H9 (cell line): ENCODE measurements around the gene UCMA. TPM values are rescaled to one million over a fixed set of nuclear protein-coding genes. Genes with fewer than 3 reads are reported as not detected.

Experiments
- DNase-seq: peaks from one replicate; pipeline ENCODE4 v3.0.0-alpha.2; 2017
- H2AFZ ChIP-seq: one replicate; pipeline ENCODE4 v1.6.1; 2013; ENCODE audit warnings: mild to moderate bottlenecking, low read length, control low read depth, moderate library complexity
- H2AK5ac ChIP-seq: 2 replicates; pipeline ENCODE4 v1.6.1; 2013; ENCODE audit warnings: low read length, control low read depth, mixed read lengths; ENCODE audit not compliant: insufficient read length
- H2BK120ac ChIP-seq: one replicate; pipeline ENCODE4 v1.6.1; 2013; ENCODE audit warnings: low read depth, mild to moderate bottlenecking, low read length, control low read depth, inconsistent platforms; ENCODE audit not compliant: poor library complexity, severe bottlenecking
- H2BK12ac ChIP-seq: 2 replicates; pipeline ENCODE4 v1.6.1; 2013; ENCODE audit warnings: low read length, control low read depth, mixed read lengths, low read depth; ENCODE audit not compliant: insufficient read length
- H2BK15ac ChIP-seq: 2 replicates; pipeline ENCODE4 v1.6.1; 2013; ENCODE audit warnings: low read depth, low read length, control low read depth
- H2BK20ac ChIP-seq: one replicate; pipeline ENCODE4 v1.6.1; 2013; ENCODE audit warnings: low read depth, mild to moderate bottlenecking, low read length, control low read depth, inconsistent platforms; ENCODE audit not compliant: poor library complexity, severe bottlenecking
- H2BK5ac ChIP-seq: 2 replicates; pipeline ENCODE4 v1.6.1; 2013; ENCODE audit warnings: low read length, control low read depth, mixed read lengths; ENCODE audit not compliant: insufficient read length
- H3K14ac ChIP-seq: 2 replicates; pipeline ENCODE4 v1.6.1; 2013; ENCODE audit warnings: low read length, control low read depth; ENCODE audit not compliant: insufficient read depth
- H3K18ac ChIP-seq: 2 replicates; pipeline ENCODE4 v1.6.1; 2013; ENCODE audit warnings: low read depth, mild to moderate bottlenecking, mixed read lengths, low read length, control low read depth; ENCODE audit not compliant: insufficient read length
- H3K23ac ChIP-seq: 2 replicates; pipeline ENCODE4 v1.6.1; 2013; ENCODE audit warnings: low read length, control low read depth, mixed read lengths, low read depth; ENCODE audit not compliant: insufficient read length
- H3K23me2 ChIP-seq: 2 replicates; pipeline ENCODE4 v1.6.1; 2013; ENCODE audit warnings: low read depth, mild to moderate bottlenecking, mixed read lengths, low read length, control low read depth; ENCODE audit not compliant: insufficient read length, poor library complexity, severe bottlenecking
- H3K27ac ChIP-seq: 2 replicates; pipeline ENCODE4 v1.5.1; 2013; ENCODE audit warnings: low read length, control low read depth, mixed read lengths, low read depth; ENCODE audit not compliant: insufficient read length
- H3K27me3 ChIP-seq: 2 replicates; pipeline ENCODE4 v1.6.1; 2013; ENCODE audit warnings: low read length, control low read depth, inconsistent platforms; ENCODE audit not compliant: insufficient read depth
- H3K4ac ChIP-seq: 2 replicates; pipeline ENCODE4 v1.6.1; 2013; ENCODE audit warnings: low read depth, mild to moderate bottlenecking, control low read depth, inconsistent platforms, low read length, moderate library complexity
- H3K4me1 ChIP-seq: 2 replicates; pipeline ENCODE4 v1.6.1; 2013; ENCODE audit warnings: low read length, control low read depth, inconsistent platforms; ENCODE audit not compliant: insufficient read depth
- H3K4me2 ChIP-seq: 2 replicates; pipeline ENCODE4 v1.6.1; 2013; ENCODE audit warnings: low read length, control low read depth, mixed read lengths; ENCODE audit not compliant: insufficient read length, insufficient read depth
- H3K56ac ChIP-seq: 2 replicates; pipeline ENCODE4 v1.6.1; 2013; ENCODE audit warnings: low read depth, mild to moderate bottlenecking, mixed read lengths, low read length, control low read depth; ENCODE audit not compliant: insufficient read length
- H3K79me1 ChIP-seq: 2 replicates; pipeline ENCODE4 v1.6.1; 2013; ENCODE audit warnings: low read depth, mild to moderate bottlenecking, moderate library complexity, low read length, control low read depth, inconsistent platforms; ENCODE audit not compliant: insufficient read depth, poor library complexity, severe bottlenecking
- H3K79me2 ChIP-seq: 2 replicates; pipeline ENCODE4 v1.6.1; 2013; ENCODE audit warnings: low read length, control low read depth, inconsistent platforms; ENCODE audit not compliant: insufficient read depth
- H3K9ac ChIP-seq: 2 replicates; pipeline ENCODE4 v1.6.1; 2013; ENCODE audit warnings: low read length, control low read depth, mixed read lengths; ENCODE audit not compliant: insufficient read length; ENCODE audit errors: extremely low read depth
- H3K9me3 ChIP-seq: one replicate; pipeline ENCODE4 v1.6.1; 2013; ENCODE audit warnings: low read depth, low read length, inconsistent platforms; ENCODE audit not compliant: control insufficient read depth
- H3T11ph ChIP-seq: one replicate; pipeline ENCODE4 v1.6.1; 2013; ENCODE audit warnings: mild to moderate bottlenecking, low read length, control low read depth, inconsistent platforms
- H4K20me1 ChIP-seq: one replicate; pipeline ENCODE4 v1.6.1; 2013; ENCODE audit not compliant: control insufficient read depth, insufficient read length, insufficient read depth
- H4K5ac ChIP-seq: 2 replicates; pipeline ENCODE4 v1.6.1; 2013; ENCODE audit warnings: low read depth, mild to moderate bottlenecking, mixed read lengths, low read length, control low read depth; ENCODE audit not compliant: insufficient read length
- H4K8ac ChIP-seq: replicated peaks from 2 replicates; pipeline ENCODE4 v1.6.1; 2013; ENCODE audit warnings: low read length, control low read depth, mixed read lengths, low read depth; ENCODE audit not compliant: insufficient read length
- H4K91ac ChIP-seq: 2 replicates; pipeline ENCODE4 v1.6.1; 2013; ENCODE audit warnings: low read depth, mild to moderate bottlenecking, moderate library complexity, mixed read lengths, low read length, control low read depth; ENCODE audit not compliant: insufficient read length
- H3K27ac Mint-ChIP-seq, 3 experiments: 2 replicates in 2 of 3; 3 replicates in 1 of 3; pipeline ENCODE4 v1.8.0; 2020 to 2021; ENCODE audit warnings: mixed read lengths in 3 of 3, mild to moderate bottlenecking in 1 of 3, moderate library complexity in 1 of 3
- H3K27me3 Mint-ChIP-seq: 2 replicates; pipeline ENCODE4 v1.8.0; 2021; ENCODE audit warnings: low read depth, mild to moderate bottlenecking, moderate library complexity, mixed read lengths
- H3K36me3 Mint-ChIP-seq, 3 experiments: 2 replicates in 2 of 3; 3 replicates in 1 of 3; pipeline ENCODE4 v1.8.0; 2020 to 2021; ENCODE audit warnings: low read depth in 3 of 3, mixed read lengths in 3 of 3; ENCODE audit not compliant: insufficient read depth in 1 of 3
- H3K4me1 Mint-ChIP-seq, 2 experiments: 2 replicates each; pipeline ENCODE4 v1.8.0; 2020; ENCODE audit warnings: mixed read lengths in 2 of 2
- H3K4me3 Mint-ChIP-seq, 2 experiments: 2 replicates in 1 of 2; 3 replicates in 1 of 2; pipeline ENCODE4 v1.8.0; 2020 to 2021; ENCODE audit warnings: mild to moderate bottlenecking in 2 of 2, mixed read lengths in 2 of 2, moderate library complexity in 1 of 2
- H3K9me3 Mint-ChIP-seq, 2 experiments: 2 replicates in 1 of 2; 3 replicates in 1 of 2; pipeline ENCODE4 v1.8.0; 2020; ENCODE audit warnings: mild to moderate bottlenecking in 2 of 2, mixed read lengths in 2 of 2, moderate library complexity in 1 of 2
- CTCF ChIP-seq: fragments of 200-600 bp; sonication (generic); conservative IDR thresholded peaks from 3 replicates; pipeline ENCODE4 v1.8.0; 2021; ENCODE audit warnings: antibody characterized with exemption, mild to moderate bottlenecking
- WGBS: extraction: QIAGEN DNeasy Blood & Tissue Kit; methylation state at CpG from one replicate; pipeline ENCODE4 v1.1.7; 2013; ENCODE audit warnings: missing lambda C conversion rate, low lambda C conversion rate, mixed read lengths; ENCODE audit not compliant: insufficient read length; ENCODE audit errors: extremely low coverage; 5-methylcytosine and 5-hydroxymethylcytosine counted together
- total RNA-seq: library from RNA; stranded (reverse); gene quantifications from 2 replicates; pipeline ENCODE4 v1.2.1, GENCODE V29; 2021

Gene UCMA
- total RNA-seq, 1 experiment from 2014 or later, result not detected

- Histone ChIP-seq H2BK15ac (no peak overlapping the region), H3K4me1 (no peaks in the 10 kb centered on the region), H3T11ph (no peak overlapping the region), H2AFZ (no peak overlapping the region), H3K27me3 (no peaks in the 10 kb centered on the region), H2BK20ac (no peak overlapping the region), H4K5ac (no peak overlapping the region), H3K4ac (no peak overlapping the region), H3K79me1 (no peaks in the 10 kb centered on the region), H2BK120ac (no peak overlapping the region), H2BK5ac (no peak overlapping the region), H4K20me1 (no peaks in the 10 kb centered on the region), H4K91ac (no peak overlapping the region), H3K14ac (no peak overlapping the region), H3K9ac (no peak overlapping the region), H3K23me2 (no peaks in the 10 kb centered on the region), H3K18ac (no peak overlapping the region), H3K79me2 (no peaks in the 10 kb centered on the region), H2BK12ac (no peak overlapping the region), H4K8ac (no peak overlapping the region), H3K56ac (no peak overlapping the region), H3K23ac (no peak overlapping the region), H3K9me3 (no peaks in the 10 kb centered on the region), H3K4me2 (no peak overlapping the region), H3K27ac (no peak overlapping the region), H2AK5ac (no peak overlapping the region)
- DNase-seq, result no peak
- H3K4me3 Mint-ChIP-seq, result no peak overlapping the region
- no CpG with 5 or more reads among the region's 8 CpGs for whole genome bisulfite sequencing
- peaks cover 13 to 20% of the 10 kb centered on the region in 2 experiments for H3K4me1 Mint-ChIP-seq
- no peaks in the 10 kb centered on the region for H3K9me3 Mint-ChIP-seq
- no peak for TF ChIP-seq CTCF
- H3K36me3 Mint-ChIP-seq, result no peaks in the 10 kb centered on the region
- peaks cover 3% of the 10 kb centered on the region; the same call in 1 of the 2 replicates for H3K27me3 Mint-ChIP-seq
- H3K27ac Mint-ChIP-seq, result 0 out of 7 replicates have a peak overlapping the region, but pooled peaks of 1 of the 3 experiments have one; percentile 65
Measured at GRCh38 chr10:13225601-13226000, 8.6 kb downstream of the UCMA start.
